Activated T-cell treated with anti-CD3 and anti-CD28 coated beads, Interleukin-2, amount 50 U/mL, for 72 hours (primary cell): ENCODE results near the gene AP5B1. TPM values are rescaled to one million over a fixed set of nuclear protein-coding genes. Genes with fewer than 3 reads are reported as not detected.

Experiments
- ATAC-seq, 2 donors: fragments of 150-1000 bp; cut with Tn5 transposase; replicated peaks in 1 of 2; 2 replicates each; pipeline ENCODE4 v1.10.0; 2021; ENCODE audit warnings: moderate library complexity in 2 of 2, mild to moderate bottlenecking in 1 of 2
- DNase-seq, 2 donors: peaks; one replicate each; pipeline ENCODE4 v3.0.0; 2021 to 2022; ENCODE audit warnings: mixed read lengths in 1 of 2
- H3K27ac Mint-ChIP-seq: one replicate; pipeline ENCODE4 v1.8.0; 2022; ENCODE audit warnings: mild to moderate bottlenecking, moderate library complexity, mixed read lengths
- H3K27me3 Mint-ChIP-seq: one replicate; pipeline ENCODE4 v1.8.0; 2022; ENCODE audit warnings: low read depth, mixed read lengths
- H3K36me3 Mint-ChIP-seq, 2 donors: one replicate each; pipeline ENCODE4 v1.8.0; 2022; ENCODE audit warnings: mixed read lengths in 2 of 2, mild to moderate bottlenecking in 1 of 2; ENCODE audit not compliant: insufficient read depth in 2 of 2
- H3K4me1 Mint-ChIP-seq: one replicate; pipeline ENCODE4 v1.8.0; 2022; ENCODE audit warnings: low read depth, mixed read lengths
- H3K4me3 Mint-ChIP-seq, 2 donors: one replicate each; pipeline ENCODE4 v1.8.0; 2022; ENCODE audit warnings: mild to moderate bottlenecking in 2 of 2, mixed read lengths in 2 of 2, moderate library complexity in 2 of 2
- H3K9me3 Mint-ChIP-seq, 2 donors: one replicate each; pipeline ENCODE4 v1.8.0; 2022; ENCODE audit warnings: mixed read lengths in 2 of 2
- total RNA-seq, 2 donors: library from RNA; stranded (reverse); gene quantifications; one replicate each; pipeline ENCODE4 v1.2.3, GENCODE V29; 2022

AP5B1 gene, protein sequence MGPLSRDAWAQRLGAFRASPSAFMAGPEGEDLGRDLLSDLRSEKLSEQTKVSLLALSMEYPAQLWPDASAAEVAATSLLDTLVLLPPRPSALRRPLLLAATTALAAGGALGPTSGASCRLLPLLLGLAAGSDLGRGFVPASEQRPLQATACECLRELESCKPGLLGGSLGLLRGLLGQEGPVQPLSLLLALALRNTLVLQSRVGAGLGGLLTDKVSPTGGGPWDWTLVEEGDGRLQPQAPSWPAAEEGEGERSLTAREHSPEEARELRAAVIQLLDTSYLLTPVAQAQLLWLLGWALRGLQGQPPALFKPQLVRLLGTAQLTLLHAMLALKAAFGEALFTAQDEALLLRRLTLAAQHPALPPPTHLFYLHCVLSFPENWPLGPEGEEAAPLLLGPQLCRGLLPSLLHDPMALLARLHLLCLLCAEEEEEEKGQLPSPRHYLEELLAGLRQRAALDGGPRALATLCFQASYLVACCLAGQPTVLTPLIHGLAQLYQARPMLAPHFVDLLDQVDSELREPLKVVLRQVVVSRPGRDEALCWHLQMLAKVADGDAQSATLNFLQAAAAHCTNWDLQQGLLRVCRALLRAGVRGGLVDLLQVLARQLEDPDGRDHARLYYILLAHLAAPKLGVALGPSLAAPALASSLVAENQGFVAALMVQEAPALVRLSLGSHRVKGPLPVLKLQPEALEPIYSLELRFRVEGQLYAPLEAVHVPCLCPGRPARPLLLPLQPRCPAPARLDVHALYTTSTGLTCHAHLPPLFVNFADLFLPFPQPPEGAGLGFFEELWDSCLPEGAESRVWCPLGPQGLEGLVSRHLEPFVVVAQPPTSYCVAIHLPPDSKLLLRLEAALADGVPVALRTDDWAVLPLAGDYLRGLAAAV
- 10 to 100 TPM; 20.0 to 22.4 TPM for total RNA-seq

DNA sequence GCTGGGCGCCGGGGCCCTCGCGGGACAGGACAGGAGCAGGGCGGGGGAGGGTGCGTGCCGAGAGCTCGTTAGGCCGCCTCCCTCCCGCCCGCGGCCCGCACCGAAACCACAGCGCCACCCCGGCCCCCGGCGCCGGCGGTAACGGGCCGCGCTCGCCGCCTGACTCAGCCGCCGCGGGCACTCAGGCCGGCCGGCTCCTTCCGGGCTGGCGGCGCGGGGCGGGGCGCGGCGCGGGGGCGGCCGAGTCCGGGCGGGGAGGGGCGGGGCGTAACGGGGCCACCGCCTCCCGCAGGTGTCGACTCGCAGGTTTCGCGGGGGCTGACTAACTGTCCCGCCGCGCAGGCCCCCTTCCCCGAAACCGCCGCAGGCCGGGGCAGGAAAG is at the start of gene AP5B1:
Gene AP5B1 (minus strand): TSS at position 207 of the 382 bp plus-strand sequence. CDS start 385 bp downstream, outside the sequence.
- Mint-ChIP-seq H3K4me3 (peak within 1 kb of the TSS; percentile 87 to 92), H3K27me3 (peaks cover 31% of the 10 kb centered on the region), H3K9me3 (no peaks in the 10 kb centered on the region), H3K36me3 (peaks cover 0 to 5% of the 10 kb centered on the region in 2 donors), H3K27ac (peak within 1 kb of the TSS; percentile 72), H3K4me1 (peaks cover 33% of the 10 kb centered on the region)
- ATAC-seq: peak; percentile 73 to 77
- DNase-seq: peak; percentile 80 to 84

DNA sequence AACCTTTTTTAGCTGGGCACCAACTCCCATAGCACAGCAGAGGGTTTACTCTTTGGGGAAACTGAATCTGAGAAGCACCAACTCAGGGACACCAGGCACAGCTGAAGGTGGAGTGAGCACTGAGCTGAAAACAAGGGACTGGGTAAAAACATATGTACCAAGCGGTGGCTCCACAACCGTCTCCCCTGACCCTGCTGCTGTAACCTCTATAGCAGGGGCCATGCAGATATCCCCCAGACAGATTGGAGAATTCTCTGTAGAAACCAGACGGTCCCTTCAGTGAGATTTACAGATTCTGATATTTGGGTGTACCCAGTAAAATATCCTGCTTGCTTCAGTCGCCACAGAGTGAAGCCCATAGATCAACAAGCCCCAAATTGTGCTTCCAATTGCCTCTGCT is 48.7 kb upstream of the AP5B1 start:
- Mint-ChIP-seq H3K27me3 (peaks cover 17% of the 10 kb centered on the region), H3K36me3 (peaks cover 5 to 7% of the 10 kb centered on the region in 2 donors), H3K4me1 (peaks cover 31% of the 10 kb centered on the region), H3K4me3 (no peak overlapping the region), H3K9me3 (peaks cover 6% of the 10 kb centered on the region in 2 donors), H3K27ac (no peak overlapping the region)
- ATAC-seq: no peak
- no peak for DNase-seq

DNA sequence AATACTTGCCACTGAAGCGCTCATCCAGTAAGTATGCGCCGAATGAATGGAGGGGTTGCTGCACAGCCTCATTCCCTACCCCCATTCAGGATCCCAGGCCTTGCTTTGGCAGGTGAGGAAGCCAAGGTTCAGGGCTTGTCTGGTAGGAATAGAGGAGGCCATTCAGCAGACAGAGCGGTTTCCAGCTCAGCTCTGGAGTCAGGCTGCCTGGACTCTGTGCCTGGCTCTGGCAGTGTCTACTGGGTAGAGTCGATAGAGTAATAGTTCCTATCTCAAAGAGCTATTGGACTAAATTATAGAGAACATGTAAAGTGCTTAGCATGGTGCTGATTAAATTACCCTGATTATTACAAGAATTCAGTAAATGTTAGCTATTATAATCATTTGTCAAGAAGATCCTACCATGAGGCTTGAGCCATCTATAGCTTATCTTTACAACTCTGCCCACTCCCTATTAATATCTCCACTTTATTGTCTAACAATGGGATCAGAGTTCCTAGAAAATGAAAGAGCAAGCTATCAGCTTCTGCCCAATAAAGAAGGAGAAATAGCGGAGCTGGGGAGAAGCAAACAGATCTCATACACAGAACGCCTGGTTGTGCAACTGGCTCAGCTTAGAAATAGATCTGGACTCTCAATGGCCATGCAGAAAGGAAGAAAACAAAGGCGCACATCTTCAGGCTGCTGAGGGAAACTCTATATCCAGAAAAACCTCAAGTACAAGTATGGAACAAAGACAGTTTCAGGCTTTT is 46.4 kb upstream of the AP5B1 start:
- H3K27me3 Mint-ChIP-seq: peaks cover 9% of the 10 kb centered on the region
- H3K4me1 Mint-ChIP-seq: peaks cover 21% of the 10 kb centered on the region
- DNase-seq (no peak), ATAC-seq (no peak)
- peaks cover 0 to 4% of the 10 kb centered on the region in 2 donors for H3K36me3 Mint-ChIP-seq
- H3K27ac Mint-ChIP-seq: peak overlapping the region; percentile 43
- no peak overlapping the region for H3K4me3 Mint-ChIP-seq
- H3K9me3 Mint-ChIP-seq: no peaks in the 10 kb centered on the region

DNA sequence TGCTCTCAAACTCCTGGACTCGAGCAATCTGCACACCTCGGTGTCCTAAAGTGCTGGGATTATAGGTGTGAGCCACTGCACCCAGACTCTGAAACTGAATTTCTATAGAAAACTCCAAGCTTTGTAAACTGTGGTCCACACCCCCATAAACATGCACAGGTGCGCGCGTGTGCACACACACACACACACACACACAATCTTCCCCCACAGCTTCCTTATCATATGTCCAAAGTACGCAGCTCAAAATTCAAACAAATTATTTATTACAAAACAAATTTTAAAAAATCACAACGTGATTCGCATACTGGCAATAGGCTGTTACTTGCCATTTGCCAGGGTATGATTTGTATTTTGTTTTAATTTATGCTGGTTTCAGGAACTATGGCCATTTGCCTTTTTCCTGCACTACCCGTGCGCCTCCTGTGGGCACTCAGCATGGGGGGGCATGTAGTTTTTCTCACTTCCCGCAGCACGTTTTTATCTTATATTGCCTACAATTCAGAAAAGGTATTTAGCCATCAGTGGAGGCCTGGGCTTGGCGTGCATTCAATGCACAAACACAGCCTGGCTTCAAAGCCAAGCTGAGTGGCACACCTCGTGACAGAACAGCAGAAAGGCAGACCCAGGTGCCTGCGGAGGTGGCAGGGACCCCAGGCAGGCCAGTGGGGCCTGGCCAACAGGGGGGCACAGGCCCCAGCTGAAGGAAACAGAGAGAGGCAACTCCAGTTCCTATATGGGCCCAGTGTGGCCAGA is 42.2 kb upstream of the AP5B1 start:
- Mint-ChIP-seq H3K4me3 (no peak overlapping the region), H3K4me1 (peaks cover 14% of the 10 kb centered on the region), H3K27me3 (no peaks in the 10 kb centered on the region), H3K27ac (no peak overlapping the region), H3K36me3 (no peaks in the 10 kb centered on the region), H3K9me3 (no peaks in the 10 kb centered on the region)
- DNase-seq (no peak), ATAC-seq (no peak)

DNA sequence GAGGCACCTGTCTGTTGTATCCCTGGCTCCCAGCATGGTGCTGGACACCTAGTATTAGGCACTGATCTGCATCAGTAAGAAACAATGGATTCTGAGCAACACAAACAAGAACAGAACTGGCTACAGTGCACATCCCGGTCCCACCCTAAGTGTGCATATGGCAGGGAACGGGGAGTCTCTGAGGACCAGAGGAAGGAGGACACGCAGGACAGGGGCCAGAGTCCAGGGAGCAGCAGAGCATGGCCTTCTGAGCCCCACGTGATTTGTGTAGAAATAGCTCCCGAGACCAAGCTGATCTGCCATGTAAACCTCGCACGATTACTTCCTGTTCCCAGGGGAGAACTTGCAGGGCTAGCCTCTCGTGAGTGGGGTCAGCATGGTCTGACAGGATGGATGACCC is 40.3 kb upstream of the AP5B1 start:
- H3K36me3 Mint-ChIP-seq: no peaks in the 10 kb centered on the region
- no peak for DNase-seq
- H3K9me3 Mint-ChIP-seq: no peaks in the 10 kb centered on the region
- no peaks in the 10 kb centered on the region for H3K27me3 Mint-ChIP-seq
- no peak for ATAC-seq
- H3K4me1 Mint-ChIP-seq: peaks cover 19% of the 10 kb centered on the region
- H3K27ac Mint-ChIP-seq: no peak overlapping the region
- H3K4me3 Mint-ChIP-seq: no peak overlapping the region

DNA sequence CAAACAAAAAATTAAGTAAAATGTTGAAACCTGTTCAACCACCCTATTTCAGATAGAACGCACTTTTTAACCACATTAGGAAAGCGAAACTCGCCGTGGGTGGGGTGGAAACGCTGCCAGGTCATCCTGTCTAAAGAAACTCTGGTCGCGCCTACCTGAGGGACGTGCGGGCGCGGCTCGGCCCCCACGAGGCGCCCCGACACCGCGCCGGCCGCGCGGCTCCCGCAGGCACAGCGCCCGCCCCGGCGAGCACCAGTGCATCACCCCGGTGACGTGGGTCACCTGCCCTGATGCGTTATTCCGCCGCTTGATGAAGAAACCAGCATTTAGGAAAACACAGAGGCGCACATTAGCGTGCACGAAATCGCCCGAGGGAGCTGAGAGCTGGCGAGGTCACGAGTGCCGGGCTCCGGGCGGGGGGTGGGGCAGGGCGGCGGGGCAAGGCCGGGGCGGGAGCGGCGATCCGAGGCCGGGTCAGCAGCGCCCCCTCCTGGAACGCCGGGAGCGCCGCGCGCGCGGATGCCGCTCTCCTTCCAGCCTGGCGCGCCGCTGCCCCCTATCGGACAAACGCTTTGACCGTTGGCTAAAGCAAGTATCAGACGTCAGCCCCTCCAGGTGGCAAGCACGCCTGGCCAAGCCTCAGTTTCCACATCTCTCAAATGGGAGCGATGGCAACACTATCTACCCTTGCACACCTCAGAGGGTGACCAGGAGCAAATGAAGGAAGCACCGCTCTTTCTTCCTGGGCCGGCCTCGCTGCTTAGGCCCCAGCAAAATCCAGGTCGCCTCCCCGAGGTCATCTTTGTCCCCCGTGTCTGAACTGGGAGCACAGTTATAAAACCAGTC is 37.3 kb upstream of the AP5B1 start:
- Mint-ChIP-seq H3K9me3 (no peaks in the 10 kb centered on the region), H3K4me1 (peaks cover 19% of the 10 kb centered on the region), H3K4me3 (peak overlapping the region; percentile 85 to 95), H3K27ac (peak overlapping the region; percentile 92), H3K27me3 (no peaks in the 10 kb centered on the region), H3K36me3 (no peaks in the 10 kb centered on the region)
- peak; percentile 96 to 98 for DNase-seq
- ATAC-seq: peak; percentile 91 to 96

DNA sequence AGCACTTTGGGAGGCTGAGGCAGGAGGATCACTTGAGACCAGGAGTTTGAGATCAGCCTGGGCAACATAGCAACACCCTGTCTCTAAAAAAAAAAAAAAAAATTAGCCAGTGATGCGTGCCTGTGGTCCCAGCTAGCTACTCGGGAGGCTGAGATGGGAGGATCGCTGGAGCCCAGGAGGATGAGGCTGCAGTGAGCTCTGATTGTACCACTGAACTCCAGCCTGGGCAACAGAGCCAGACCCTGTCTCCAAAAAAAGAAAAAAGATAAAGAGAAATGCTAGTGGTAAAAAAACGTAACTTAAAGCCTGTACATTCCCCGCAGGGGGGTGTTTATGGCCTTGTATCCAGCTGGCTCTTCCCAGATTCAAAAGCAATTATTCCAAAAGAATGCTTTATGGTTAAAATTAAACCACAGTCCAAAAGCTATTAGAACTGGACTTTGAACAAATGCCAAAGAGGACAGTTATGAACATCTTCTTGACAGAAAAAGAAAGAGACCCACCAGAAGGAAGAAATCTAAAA is 36.6 kb upstream of the AP5B1 start:
- Mint-ChIP-seq H3K4me1 (peaks cover 19% of the 10 kb centered on the region), H3K36me3 (no peaks in the 10 kb centered on the region), H3K4me3 (peak overlapping the region; percentile 85 to 95), H3K27ac (peak overlapping the region; percentile 92), H3K9me3 (no peaks in the 10 kb centered on the region), H3K27me3 (no peaks in the 10 kb centered on the region)
- no peak for ATAC-seq
- DNase-seq: no peak

DNA sequence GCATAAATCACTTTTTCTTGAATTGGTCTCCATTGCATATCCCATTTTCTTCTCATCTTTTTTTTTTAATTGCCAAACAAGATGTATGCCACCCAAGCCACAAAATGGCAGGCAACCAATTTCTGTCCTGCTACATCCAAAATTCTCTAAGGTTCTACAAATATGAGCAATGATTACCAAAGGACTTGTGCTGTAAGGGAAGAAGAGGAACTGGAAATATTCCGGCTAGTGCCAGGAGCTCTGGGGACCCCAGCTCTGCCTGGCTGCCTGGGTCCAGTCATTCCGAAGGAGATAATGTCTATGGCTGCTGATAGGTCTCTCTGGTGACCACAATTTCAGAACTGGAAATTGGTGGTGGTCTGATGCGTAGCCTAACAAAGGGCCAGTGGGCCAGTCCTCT is 35.9 kb upstream of the AP5B1 start:
- H3K9me3 Mint-ChIP-seq: no peaks in the 10 kb centered on the region
- no peaks in the 10 kb centered on the region for H3K27me3 Mint-ChIP-seq
- no peak for ATAC-seq

DNA sequence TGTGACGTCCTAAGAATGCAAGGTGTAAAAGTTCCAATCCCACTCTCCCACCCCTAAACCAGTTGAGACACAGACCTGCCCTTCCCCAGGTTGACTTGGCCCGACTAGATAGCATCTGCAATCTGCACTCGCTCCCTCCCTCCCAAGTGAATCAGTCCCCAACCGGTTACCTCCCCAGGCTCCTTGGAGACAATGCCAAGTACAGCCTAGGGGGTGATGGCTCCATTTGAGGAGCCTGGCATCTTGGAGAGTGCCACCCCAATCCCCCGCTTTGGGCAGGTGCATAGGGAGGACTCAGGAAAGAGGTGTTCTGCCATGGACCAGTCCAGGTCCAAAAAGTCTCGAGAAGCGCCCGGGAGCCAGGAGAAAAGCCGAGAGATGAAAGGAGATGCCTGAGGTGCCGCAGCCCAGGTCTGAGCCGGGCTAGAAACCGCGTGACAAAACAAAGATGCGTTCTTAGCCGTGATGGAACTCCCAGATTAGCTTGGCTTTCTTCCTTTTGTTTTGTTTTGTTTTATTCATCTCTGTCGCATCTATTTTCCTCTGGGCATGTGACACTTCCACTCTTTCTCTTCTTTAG is 34.3 kb upstream of the AP5B1 start:
- no peaks in the 10 kb centered on the region for H3K27me3 Mint-ChIP-seq
- H3K27ac Mint-ChIP-seq: no peak overlapping the region

More for the DNA sequence above, 35.9 kb upstream of the AP5B1 start:
- DNase-seq: no peak
- Mint-ChIP-seq H3K27ac (no peak overlapping the region), H3K4me3 (peak overlapping the region; percentile 85 to 95), H3K36me3 (no peaks in the 10 kb centered on the region), H3K4me1 (peaks cover 19% of the 10 kb centered on the region)

DNA sequence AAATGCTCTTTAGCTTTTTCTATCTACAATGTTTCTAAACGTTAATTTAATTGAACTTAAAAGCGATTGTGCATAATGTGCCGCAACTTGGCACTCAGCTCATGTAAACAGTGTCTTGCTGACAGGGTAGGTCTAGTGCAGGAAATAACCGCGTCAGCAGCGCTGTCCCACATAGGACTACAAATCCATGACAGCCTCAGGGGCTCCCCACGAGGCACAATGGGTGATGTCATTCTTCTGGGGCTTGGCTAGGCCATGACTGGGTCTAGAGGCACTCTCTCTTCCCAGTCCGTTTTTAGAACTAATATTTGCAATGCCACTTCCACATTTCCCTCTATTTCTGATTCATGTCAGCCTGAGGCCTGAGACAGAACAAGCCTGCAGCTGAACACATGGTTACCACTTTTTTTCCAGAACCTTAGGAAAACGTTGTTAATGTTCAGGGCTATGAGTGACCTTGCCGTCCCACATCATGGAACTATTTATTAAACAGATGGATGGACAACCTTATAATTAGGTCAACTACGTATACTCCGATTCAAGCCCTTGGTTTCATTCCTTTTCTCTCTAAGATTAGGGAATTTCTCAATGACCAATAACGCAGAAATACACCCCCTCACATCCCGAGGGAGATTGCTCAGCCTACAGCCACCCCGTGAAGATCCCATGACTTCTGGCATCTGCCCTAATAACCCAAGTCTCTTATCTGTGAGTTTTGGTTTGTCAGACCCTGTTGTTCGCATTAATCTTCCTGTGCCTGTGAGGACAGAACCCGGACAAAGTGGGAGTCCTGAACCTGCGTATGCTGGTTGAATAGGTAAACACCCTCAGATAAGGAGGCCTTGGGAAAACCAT is 33.6 kb upstream of the AP5B1 start:
- Mint-ChIP-seq H3K36me3 (no peaks in the 10 kb centered on the region), H3K27me3 (no peaks in the 10 kb centered on the region), H3K4me1 (peaks cover 19% of the 10 kb centered on the region), H3K9me3 (no peaks in the 10 kb centered on the region), H3K4me3 (no peak overlapping the region), H3K27ac (no peak overlapping the region)
- no peak for ATAC-seq
- DNase-seq: no peak

More for the DNA sequence above, 34.3 kb upstream of the AP5B1 start:
- H3K4me1 Mint-ChIP-seq: peaks cover 19% of the 10 kb centered on the region
- no peak overlapping the region for H3K4me3 Mint-ChIP-seq
- ATAC-seq (no peak), DNase-seq (no peak)
- H3K36me3 Mint-ChIP-seq: no peaks in the 10 kb centered on the region
- H3K9me3 Mint-ChIP-seq: no peaks in the 10 kb centered on the region
